ENCODE measurements around the gene NUP43. TPM values are rescaled to one million over a fixed set of nuclear protein-coding genes. Genes with fewer than 3 reads are reported as not detected.
"Not testable (repeated sequence)": the region's sequence is repeated elsewhere in the genome, so short reads cannot be mapped to it uniquely, and the experiment has no call there.

Gene NUP43, protein sequence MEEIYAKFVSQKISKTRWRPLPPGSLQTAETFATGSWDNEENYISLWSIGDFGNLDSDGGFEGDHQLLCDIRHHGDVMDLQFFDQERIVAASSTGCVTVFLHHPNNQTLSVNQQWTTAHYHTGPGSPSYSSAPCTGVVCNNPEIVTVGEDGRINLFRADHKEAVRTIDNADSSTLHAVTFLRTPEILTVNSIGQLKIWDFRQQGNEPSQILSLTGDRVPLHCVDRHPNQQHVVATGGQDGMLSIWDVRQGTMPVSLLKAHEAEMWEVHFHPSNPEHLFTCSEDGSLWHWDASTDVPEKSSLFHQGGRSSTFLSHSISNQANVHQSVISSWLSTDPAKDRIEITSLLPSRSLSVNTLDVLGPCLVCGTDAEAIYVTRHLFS
- polyA plus RNA-seq (ENCODE audit: insufficient read length in 4 of 4), result 10 to 100 TPM; 28.7 to 45.6 (median 44.3) TPM

DNA sequence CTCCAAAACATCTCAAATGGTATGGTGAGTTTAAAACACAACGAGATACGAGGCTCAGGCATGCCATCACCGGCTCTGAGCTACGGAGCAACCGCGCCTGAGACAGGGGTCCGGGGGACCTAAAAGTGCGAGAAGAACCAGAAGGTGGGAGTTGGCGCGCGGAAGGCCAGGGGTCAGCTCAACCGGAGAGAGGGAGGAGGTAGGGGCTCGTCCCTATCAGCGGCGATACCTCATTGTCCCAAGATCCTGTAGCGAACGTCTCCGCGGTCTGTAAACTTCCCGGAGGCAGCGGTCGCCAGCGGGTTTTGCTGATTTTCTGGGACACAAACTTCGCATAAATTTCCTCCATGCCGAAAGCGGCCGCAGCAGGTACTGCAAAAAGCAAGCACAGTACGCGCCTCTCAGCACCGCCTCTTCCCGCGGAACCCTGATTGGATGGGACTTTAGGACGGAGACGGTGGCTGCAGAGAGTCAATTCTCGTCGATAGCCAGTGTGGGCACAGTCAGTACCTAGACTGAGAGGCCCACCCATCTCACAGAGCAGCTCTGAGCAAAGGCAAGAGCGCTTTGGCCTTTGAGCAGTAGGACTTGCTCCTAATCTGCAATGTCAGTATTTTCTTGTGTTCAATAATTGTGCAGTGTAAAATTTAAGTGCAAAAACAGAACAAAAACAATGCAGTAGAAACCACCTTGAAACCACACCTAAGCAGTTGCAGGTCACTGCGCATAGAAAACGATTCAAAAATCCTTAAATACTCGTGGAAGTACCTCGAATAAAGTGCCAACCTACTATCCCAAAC lies at the start of gene NUP43:
NUP43 (minus strand) TSS at position 383 of the 800 bp plus-strand sequence; CDS start at position 349, 34 bp downstream.
- DNase-seq (ENCODE audit: low read depth in 4 of 4, low spot score in 3 of 4), result peak; percentile 83 to 92 (median 90)

DNA sequence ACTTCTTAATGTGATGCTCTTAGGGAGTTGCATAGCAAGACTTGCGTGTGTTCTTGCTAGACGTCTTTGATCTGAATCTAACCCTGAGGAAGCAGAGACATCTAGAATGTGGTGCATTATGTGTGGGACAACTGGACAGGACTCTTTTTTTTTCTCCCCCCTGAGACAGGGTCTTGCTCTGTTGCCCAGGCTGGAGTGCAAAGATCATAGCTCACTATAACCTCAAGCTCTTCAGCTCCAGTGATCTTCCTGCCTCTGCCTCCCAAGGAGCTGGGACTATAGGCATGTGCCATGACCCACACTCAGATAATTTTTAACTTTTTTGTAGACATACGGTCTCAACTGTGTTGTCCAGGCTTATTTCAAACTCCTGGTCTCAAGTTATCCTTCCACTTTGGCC lies 37.2 kb upstream of the NUP43 start:
- DNase-seq (ENCODE audit: low read depth in 4 of 4, low spot score in 3 of 4), result no peak

DNA sequence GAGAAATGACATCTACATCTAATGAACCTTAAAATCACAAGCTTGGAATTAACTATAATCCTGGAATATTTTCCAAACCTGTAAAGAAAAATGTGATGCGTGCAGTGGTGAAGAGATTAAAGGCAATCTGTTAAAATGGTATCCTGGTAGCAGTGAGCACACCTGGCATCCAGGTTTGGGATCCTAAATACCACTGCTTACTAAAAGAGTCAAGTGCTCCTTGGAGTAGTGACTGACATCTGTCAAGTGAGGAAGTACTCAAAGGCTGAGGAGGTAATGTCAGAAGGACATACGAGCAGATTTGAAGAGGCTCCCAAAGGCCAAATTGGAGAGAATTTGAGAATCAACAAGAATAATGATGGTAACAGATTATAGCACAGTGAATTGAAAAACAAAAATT lies 36.0 kb upstream of the NUP43 start:
- no peak for DNase-seq (ENCODE audit: low read depth in 4 of 4, low spot score in 3 of 4)

DNA sequence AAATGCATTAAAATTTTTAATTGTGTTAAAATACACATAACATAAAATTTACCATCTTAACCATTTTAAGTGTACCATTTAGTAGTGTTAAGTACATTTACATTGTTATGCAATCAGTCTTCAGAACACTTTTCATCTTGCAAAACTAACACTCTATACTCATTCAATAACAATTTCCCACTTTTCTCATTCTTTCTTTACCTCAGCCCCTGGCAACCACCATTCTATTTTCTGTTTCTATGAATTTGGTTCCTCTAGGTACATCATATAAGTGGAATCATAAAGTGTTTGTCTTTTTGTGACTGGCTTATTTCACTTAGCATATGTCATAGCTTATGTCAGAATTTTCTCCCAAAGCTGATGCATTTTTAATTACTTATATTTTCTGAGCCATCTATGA lies 35.4 kb upstream of the NUP43 start:
- no peak for DNase-seq (ENCODE audit: low read depth in 4 of 4, low spot score in 3 of 4)

DNA sequence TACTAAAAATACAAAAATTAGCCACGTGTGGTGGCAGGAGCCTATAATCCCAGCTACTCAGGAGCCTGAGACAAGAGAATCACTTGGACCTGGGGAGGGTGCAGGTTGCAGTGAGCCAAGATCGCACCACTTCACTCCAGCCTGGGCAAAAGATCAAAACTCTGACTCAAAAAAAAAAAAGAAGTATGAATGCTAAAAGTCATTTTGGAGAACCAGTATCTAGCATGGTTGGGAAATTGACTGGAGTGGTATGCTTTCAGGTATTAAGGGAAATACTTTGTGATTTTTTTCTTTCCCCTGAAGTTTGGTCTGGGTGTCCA lies 33.3 kb upstream of the NUP43 start:
- DNase-seq (ENCODE audit: low read depth in 4 of 4, low spot score in 3 of 4), result no peak

DNA sequence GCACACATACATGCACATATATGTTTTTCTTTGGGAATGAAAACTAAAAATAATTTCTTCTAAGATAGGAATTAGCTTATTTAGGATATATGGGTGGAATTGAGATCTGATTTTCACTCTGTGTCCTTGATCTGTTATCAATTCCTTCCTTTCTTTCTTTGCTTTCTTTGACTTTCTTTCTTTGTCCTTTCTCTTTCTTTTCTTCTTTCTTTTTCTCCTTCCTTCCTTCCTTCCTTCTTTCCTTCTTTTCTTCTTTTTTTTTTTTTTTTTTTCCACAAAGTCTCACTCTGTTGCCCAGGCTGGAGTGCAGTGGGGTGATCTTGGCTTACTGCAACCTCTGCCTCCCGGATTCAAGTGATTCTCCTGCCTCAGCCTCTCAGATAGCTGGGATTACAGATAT lies 31.3 kb upstream of the NUP43 start:
- no peak for DNase-seq (ENCODE audit: low read depth in 4 of 4, low spot score in 3 of 4)

DNA sequence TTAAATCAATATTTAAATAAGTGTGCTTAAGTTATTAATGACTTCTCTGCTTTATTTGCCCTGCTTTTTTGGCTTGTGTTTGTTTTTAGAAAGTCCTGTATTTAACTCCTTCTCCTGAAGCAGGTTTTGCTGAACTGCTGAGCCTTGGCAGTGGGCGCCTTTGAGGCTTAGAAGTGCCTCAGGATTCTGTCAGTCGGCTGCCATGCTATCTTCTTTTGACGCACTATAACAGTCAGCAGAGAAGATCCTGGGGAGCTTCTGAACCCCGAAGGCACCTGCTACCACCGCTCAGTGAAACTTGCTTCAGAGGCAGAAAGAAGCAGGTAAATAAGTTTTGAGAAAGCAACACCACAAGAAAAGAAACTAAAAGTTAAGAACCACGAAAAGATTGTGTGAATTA lies 25.6 kb upstream of the NUP43 start:
- DNase-seq (ENCODE audit: low read depth in 4 of 4, low spot score in 3 of 4), result no peak

DNA sequence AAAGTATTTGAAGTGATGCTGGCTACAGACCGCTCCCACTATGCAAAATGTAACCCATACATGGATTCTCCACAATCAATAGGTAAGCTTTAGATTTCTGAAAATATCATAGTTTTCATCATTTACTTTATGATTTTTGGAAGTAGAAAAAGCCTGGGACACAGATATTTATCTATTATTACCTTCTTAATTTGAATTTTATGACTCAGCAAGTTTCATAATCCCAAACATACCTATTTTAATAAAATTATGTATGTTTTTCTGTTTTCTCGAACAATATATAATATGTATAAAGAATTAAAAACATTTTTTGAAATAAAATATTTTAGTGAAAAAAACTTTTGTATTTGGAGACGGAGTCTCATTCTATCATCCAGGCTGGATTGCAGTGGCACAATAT lies 24.9 kb upstream of the NUP43 start:
- DNase-seq (ENCODE audit: low read depth in 4 of 4, low spot score in 3 of 4), result no peak

DNA sequence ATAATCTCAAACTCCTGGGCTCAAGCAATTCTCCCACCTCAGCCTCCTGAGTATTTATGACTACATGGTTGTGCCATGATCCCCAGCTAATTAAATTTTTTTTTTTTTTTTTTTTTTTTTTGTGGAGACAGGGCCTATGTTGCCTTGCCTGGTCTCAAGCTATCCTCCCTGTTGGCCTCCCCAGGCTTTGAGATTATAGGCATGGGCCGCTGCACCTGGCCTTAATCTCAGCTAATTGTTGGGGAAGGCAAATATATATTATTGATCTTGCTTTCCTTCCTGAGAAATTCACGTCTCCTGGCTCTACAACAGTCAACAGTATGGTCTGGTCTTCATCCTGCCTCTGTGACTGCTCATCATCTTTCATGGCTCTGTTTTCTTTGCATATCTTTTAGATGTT lies 23.3 kb upstream of the NUP43 start:
- DNase-seq (ENCODE audit: low read depth in 4 of 4, low spot score in 3 of 4), result no peak

DNA sequence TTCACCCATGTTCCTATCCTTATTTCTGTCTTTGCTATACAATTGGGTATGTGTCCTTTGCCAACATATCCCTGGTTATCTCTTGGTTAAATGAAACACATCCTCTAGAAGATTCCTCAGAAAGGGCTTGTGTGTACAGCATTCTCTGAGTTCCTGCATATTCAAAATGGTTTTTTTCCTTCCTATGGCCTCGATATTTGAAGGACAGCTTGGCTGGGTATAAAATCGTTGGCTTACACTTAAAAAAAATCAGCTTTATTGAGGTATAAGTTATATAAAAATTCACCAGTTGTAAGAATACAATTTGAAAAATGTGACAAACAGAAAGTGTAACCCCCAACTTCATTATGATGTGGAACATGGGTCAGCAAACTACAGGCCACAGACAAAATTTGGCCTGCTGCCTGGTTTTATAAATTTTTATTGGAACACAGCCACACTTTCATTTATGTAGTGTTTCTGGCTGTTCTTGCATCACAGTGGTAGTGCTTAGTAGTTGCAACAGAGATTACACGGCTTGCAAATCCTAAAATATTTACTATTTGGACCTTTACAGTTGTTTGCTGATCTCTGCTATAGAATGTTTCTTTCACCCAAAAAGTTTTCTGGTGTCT lies 19.9 kb upstream of the NUP43 start:
- DNase-seq (ENCODE audit: low read depth in 4 of 4, low spot score in 3 of 4), result no peak

DNA sequence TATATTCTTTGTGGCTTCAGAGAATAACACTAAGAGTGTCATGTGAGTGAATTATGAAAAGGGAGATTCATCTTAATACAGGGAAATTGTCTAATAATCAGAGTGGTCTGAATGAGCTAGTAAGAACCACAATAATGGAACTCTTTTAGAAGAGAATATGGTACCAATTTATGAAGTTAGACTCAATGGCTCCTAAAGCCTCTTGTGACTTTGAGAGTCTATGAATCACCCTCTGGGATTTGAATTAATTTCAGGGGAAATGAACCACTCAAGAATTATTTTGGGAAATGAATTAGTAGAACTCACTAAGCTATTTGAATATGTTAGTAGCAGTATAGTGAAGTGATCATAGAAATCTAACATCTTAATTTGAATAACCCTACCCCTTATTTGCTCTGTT lies 17.5 kb upstream of the NUP43 start:
- DNase-seq (ENCODE audit: low read depth in 4 of 4, low spot score in 3 of 4), result no peak

DNA sequence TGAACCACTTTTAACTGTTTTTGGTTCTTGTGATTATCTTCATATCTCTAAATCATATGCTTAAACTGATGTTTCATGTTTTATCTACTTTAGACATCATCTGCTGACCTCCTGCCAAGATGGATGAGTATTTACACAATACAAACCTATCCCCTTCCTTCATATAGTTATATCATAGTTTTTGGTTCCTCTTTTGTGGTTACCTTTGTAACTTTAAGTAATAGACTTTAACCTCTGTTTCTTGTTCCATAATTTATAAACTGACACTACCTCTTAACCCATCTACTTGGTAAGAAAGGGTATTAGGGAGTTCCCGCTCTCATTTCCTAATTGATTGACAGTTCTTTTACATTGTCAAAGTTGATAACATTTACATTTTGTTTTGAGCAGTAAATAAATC lies 15.1 kb upstream of the NUP43 start:
- no peak for DNase-seq (ENCODE audit: low read depth in 4 of 4, low spot score in 3 of 4)

DNA sequence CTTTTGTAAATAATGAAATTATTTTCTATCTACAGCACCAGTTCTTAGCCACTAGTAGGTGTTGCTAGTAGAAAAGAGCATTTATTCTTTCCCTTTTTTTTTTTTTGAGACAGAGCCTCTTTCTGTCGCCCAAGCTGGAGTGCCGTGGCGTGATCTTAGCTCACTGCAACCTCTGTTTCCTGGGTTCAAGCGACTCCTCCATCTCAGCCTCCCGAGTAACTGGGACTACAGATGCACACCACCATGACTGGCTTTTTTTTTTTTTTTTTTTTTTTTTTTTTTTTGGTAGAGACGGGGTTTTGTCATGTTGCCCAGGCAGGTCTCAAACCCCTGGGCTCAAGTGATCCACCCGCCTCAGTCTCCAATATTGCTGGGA lies 9.9 kb upstream of the NUP43 start:
- DNase-seq (ENCODE audit: low read depth in 4 of 4, low spot score in 3 of 4), result no peak

DNA sequence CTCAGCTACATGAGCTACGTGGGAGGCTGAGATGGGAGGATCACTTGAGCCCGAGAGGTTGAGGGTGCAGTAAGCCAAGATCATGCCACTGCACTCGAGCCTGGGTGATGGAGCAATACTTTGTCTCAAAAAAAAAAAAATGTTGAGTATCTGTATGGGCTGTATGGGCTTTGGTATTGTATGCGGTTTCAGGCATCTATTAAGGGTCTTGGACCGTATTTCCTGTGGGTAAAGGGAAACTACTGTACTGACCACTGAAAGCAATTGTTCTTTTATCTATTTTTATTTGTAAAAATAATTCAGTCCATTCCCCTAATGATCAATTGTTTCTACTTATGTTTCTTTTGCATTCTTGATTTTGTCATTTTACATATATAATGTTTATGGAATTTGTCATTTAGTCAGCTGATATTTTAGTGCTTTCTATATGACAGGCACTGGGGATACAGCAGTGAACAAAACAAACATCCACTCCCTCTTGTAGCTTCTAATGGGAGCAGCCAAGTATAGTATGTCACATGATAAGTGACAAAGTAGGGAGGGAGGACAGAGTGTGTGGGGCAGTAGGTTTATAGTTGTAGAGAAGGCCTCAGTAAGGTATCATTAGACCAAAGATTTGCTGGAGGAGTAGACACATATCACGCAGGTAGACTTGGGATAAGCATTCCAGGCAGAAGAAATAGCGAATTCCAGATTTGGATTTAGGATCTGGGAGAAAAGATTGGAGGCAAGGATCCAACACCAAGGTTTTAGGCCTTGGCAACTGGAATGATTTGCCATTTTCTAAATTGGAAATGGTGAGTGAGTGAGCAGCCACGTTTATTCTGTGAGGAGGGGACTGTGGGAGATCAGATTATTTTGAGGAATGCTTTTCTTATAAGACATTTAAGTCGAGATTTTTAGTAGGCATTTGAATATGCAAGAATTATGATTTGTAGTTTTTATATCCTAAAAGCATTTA lies 9.3 kb upstream of the NUP43 start:
- DNase-seq (ENCODE audit: low read depth in 4 of 4, low spot score in 3 of 4), result no peak

DNA sequence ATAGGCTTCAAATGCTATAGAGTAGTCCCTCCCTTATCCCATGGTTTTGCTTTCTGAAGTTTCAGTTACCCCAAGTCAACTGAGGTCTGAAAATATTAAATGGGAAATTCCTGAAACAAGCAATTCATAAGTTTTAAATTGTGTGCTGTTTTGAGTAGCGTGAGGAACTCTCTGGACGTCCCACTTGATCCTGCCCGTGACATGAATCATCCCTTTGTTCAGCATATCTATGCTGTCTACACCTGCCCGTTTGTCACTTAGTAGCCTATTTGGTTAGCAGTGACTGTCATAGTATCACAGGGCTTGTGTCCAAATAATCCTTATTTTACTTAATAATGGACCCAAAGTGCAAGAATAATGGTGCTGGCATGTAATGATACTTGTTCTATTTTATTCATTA lies 8.2 kb upstream of the NUP43 start:
- DNase-seq (ENCODE audit: low read depth in 4 of 4, low spot score in 3 of 4), result no peak

DNA sequence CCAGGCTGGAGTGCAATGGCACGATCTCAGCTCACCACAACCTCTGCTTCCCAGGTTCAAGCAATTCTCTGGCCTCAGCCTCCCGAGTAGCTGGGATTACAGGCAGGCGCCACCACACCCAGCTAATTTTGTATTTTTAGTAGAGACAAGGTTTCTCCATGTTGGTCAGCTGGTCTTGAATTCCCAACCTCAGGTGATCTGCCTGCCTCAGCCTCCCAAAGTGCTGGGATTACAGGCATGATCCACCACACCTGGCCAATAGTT lies 7.0 kb upstream of the NUP43 start:
- not testable (repeated sequence) for DNase-seq (ENCODE audit: low read depth in 4 of 4, low spot score in 3 of 4)

DNA sequence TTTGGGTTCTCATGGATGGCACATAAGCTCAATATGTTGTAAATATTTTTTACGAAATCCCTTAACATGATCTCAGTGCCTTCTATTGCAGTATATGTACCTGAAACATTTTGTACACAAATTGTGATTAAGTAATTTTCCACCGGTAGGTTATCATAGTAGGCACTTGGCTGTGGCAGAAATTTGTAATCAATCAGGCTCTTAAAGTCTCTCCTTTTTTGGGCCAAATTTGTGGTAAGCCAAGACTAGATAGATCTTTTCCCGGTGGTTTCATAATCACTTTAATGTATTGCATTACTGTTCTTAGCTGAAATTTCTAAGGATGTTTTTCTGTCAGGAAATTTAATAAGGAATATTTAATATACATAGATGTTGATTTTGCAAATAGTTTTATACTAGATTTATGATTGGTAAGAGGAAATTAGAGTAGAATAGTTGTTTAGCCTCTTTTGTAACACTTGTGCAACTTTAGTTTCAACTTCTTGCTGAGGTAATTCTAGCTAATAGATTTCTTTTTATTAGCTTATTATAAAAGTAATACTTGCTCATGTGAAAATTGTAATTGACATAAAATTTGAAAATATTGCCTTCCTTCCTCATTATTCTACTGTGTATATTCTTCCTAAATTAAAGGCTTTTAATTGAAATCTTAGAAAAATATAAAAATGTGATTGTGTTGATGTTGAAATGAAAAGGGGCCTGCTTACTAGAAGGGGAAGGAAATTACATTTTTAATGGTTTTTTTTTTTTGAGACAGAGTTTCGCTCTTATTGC lies 6.5 kb upstream of the NUP43 start:
- no peak for DNase-seq (ENCODE audit: low read depth in 4 of 4, low spot score in 3 of 4)

DNA sequence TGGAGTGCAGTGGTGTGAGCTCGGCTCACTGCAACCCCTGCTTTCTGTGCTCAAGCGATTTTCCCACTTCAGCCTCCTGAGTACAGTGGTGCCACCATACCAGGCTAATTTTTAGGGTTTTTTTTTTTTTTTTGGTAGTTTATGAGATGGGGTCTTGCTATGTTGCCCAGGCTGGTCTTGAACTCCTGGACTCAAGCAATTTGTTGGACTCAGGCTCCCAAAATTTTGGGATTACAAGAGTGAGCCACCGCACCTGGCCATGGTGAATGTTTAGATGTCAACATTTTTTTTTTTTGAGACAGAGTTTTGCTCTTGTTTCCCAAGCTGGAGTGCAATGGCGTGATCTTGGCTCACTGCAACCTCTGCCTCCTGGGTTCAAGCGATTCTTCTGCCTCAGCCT lies 5.6 kb upstream of the NUP43 start:
- DNase-seq (ENCODE audit: low read depth in 4 of 4, low spot score in 3 of 4), result not testable (repeated sequence)

DNA sequence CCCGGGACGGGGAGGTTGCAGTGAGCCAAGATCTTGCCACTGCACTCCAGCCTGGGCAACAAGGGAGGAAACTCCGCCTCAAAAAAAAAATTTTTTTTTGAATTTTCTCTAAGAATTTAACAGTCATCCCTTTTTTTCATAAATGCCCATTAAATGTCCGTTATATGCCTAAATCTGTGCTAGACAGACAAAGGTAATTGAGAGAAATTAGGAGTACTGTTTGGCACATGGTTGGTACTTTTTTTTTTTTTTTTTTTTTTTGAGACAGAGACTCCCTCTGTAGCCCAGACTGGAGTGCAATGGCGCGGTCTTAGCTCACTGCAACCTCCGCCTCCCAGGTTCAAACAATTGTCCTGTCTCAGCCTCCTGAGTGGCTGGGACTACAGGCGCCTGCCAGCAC lies 4.9 kb upstream of the NUP43 start:
- no peak for DNase-seq (ENCODE audit: low read depth in 4 of 4, low spot score in 3 of 4)

DNA sequence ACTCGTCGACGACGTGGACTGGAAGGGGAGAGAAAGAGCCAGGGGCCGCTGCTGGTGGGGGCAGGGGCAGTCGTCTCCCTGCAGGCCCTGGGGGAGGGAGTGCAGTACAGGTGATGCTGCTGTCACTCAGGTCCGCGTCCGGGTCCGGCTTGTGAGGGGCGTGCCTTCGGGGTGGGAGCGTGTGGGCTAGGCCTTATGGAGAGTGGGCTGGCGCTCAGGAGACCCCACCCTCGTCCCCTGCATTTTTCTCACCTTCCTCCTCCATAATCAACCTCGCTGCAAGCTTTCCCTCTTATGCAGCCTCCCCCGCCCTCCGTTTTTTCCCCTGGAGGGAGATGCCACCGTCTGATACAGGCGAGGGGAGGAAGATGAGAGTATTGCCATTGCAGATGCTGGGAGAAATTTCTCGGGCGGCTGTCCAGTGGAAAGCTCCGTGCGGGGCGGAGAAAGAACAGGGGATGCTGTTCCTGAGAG lies 3.8 kb upstream of the NUP43 start:
- DNase-seq (ENCODE audit: low read depth in 4 of 4, low spot score in 3 of 4), result peak in 1 of 4 donors; percentile 46

Data from left renal pelvis (tissue), 4 donors.